Uterus (tissue), 4 donors: Measurements from ENCODE around the gene CYS1. TPM values are rescaled to one million over a fixed set of nuclear protein-coding genes. Genes with fewer than 3 reads are reported as not detected.

Experiments used
- DNase-seq, 2 donors: peaks; one replicate each; pipeline ENCODE4 v3.0.0-alpha.2; 2019 to 2020
- H3K27ac ChIP-seq, 2 donors: fragments of 200-600 bp; sonication (generic); 1 replicate in 1 of 2; 2 replicates in 1 of 2; pipeline ENCODE4 v1.5.1; 2016 to 2018
- H3K27me3 ChIP-seq, 2 donors: fragments of 200-600 bp; sonication (generic); one replicate each; pipeline ENCODE4 v1.5.1; 2018 to 2019; ENCODE audit warnings: control low read depth in 1 of 2
- H3K36me3 ChIP-seq, 2 donors: fragments of 200-600 bp; sonication (generic); one replicate each; pipeline ENCODE4 v1.5.1; 2019; ENCODE audit warnings: control low read depth in 1 of 2
- H3K4me1 ChIP-seq, 2 donors: fragments of 200-600 bp; sonication (generic); one replicate each; pipeline ENCODE4 v1.5.1; 2018 to 2019; ENCODE audit warnings: control low read depth in 1 of 2
- H3K4me3 ChIP-seq, 2 donors: fragments of 200-600 bp; sonication (generic); 1 replicate in 1 of 2; 2 replicates in 1 of 2; pipeline ENCODE4 v1.5.1; 2018 to 2019; ENCODE audit warnings: mild to moderate bottlenecking in 1 of 2
- H3K9me3 ChIP-seq, 2 donors: fragments of 200-600 bp; sonication (generic); one replicate each; pipeline ENCODE4 v1.5.1; 2019; ENCODE audit warnings: control low read depth in 1 of 2
- CTCF ChIP-seq, 4 experiments: fragments of 200-600 bp in 2 of 4; fragments of 450-650 bp in 2 of 4; sonication (generic) in 2 of 4; IDR thresholded peaks; one replicate each; pipeline ENCODE4 v1.5.1; 2016 to 2019; ENCODE audit warnings: antibody characterized with exemption in 4 of 4, mild to moderate bottlenecking in 2 of 4, moderate library complexity in 1 of 4
- POLR2A ChIP-seq, 2 donors: fragments of 450-650 bp; IDR thresholded peaks; one replicate each; pipeline ENCODE4 v1.6.1; 2016; ENCODE audit warnings: antibody characterized with exemption in 2 of 2, mild to moderate bottlenecking in 1 of 2, moderate library complexity in 1 of 2
- intact Hi-C: fragments of 100-400 bp; cut with DNase I; formaldehyde crosslinking; loops from one replicate; pipeline ENCODE4 v1.15.1; 2023; ENCODE audit warnings: low total_unique reads
- total RNA-seq, 4 donors: library from RNA; depleted of rRNA in 3 of 4; stranded (reverse); fragments of >200 nt in 3 of 4; gene quantifications; one replicate each; pipeline versions ENCODE4 v1.1.0 to v1.2.4, GENCODE V29; 2014 to 2023
- donor health status: DM: yes; HTN: yes; CAD: no.

The CYS1 gene
- total RNA-seq, 4 donors from 2014 or later: 7.2 to 15.5 (median 11.2) TPM

- Histone ChIP-seq H3K27me3 (no peaks in the 10 kb centered on the region), H3K4me1 (peaks cover 2 to 8% of the 10 kb centered on the region in 2 donors), H3K27ac (peak overlapping the region; percentile 100), H3K4me3 (peak overlapping the region; percentile 56 to 85), H3K9me3 (no peaks in the 10 kb centered on the region), H3K36me3 (no peaks in the 10 kb centered on the region)
- TF ChIP-seq CTCF (IDR thresholded peaks at IDR 0.05) (no peak), POLR2A (IDR thresholded peaks at IDR 0.05) (peak in 1 of 2 donors; percentile 37)
- intact Hi-C loops: no loop called here
- DNase-seq: peak; percentile 99 to 100
Measured at GRCh38 chr2:10043906-10044601, 36.2 kb downstream of the CYS1 start.

- peak; percentile 94 to 95 for DNase-seq
Measured at GRCh38 chr2:10043256-10043905, 36.8 kb downstream of the CYS1 start, which contains the start of gene KLF11. KLF11 (plus strand) TSS chr2:10043550; CDS start chr2:10043717, 167 bp downstream.

GRCh38 chr2:10042301-10043161, 37.7 kb downstream of the CYS1 start:
- peak in 1 of 4 experiments; percentile 11 for TF ChIP-seq CTCF (IDR thresholded peaks at IDR 0.05)
- TF ChIP-seq POLR2A (IDR thresholded peaks at IDR 0.05): peak; percentile 35 to 38
- peak overlapping the region; percentile 100 for H3K27ac ChIP-seq
- peak overlapping the region; percentile 43 to 58 for H3K4me3 ChIP-seq
- no peaks in the 10 kb centered on the region for H3K36me3 ChIP-seq
- H3K9me3 ChIP-seq: no peaks in the 10 kb centered on the region
- DNase-seq: peak; percentile 85
- peaks cover 0 to 8% of the 10 kb centered on the region in 2 donors for H3K4me1 ChIP-seq
- H3K27me3 ChIP-seq: no peaks in the 10 kb centered on the region
- intact Hi-C loops: no loop called here

More at GRCh38 chr2:10043256-10043905, 36.8 kb downstream of the CYS1 start, which contains the start of gene KLF11:
- H3K4me1 ChIP-seq: peaks cover 0 to 8% of the 10 kb centered on the region in 2 donors
- H3K4me3 ChIP-seq: peak within 1 kb of the TSS; percentile 58 to 85
- H3K36me3 ChIP-seq: no peaks in the 10 kb centered on the region
- H3K27ac ChIP-seq: peak within 1 kb of the TSS; percentile 100
- no peaks in the 10 kb centered on the region for H3K27me3 ChIP-seq
- intact Hi-C loops: no loop called here
- TF ChIP-seq CTCF (IDR thresholded peaks at IDR 0.05) (no peak), POLR2A (IDR thresholded peaks at IDR 0.05) (peak in 1 of 2 donors; percentile 85)
- H3K9me3 ChIP-seq: no peaks in the 10 kb centered on the region

GRCh38 chr2:10041711-10042110, 38.5 kb downstream of the CYS1 start:
- no peak for TF ChIP-seq CTCF (IDR thresholded peaks at IDR 0.05)
- no peak for TF ChIP-seq POLR2A (IDR thresholded peaks at IDR 0.05)
- no peaks in the 10 kb centered on the region for H3K36me3 ChIP-seq
- peak overlapping the region; percentile 100 for H3K27ac ChIP-seq
- H3K4me3 ChIP-seq: peak overlapping the region in 1 of 2 donors; percentile 43
- no peaks in the 10 kb centered on the region for H3K27me3 ChIP-seq
- H3K4me1 ChIP-seq: peaks cover 0 to 8% of the 10 kb centered on the region in 2 donors
- H3K9me3 ChIP-seq: no peaks in the 10 kb centered on the region
- intact Hi-C loops: no loop called here
- DNase-seq: no peak
